22Rv1 (cell line): ENCODE measurements around the gene HTR3D.
"Not testable (repeated sequence)": the region's sequence is repeated elsewhere in the genome, so short reads cannot be mapped to it uniquely, and the experiment has no call there.

Experiments used
- H3K27ac ChIP-seq: fragments of 450-650 bp; 2 replicates; pipeline ENCODE4 v1.5.1; 2017
- ZFX ChIP-seq: fragments of 450-650 bp; IDR thresholded peaks from 2 replicates; pipeline ENCODE4 v1.6.1; 2017; ENCODE audit warnings: antibody characterized with exemption, borderline replicate concordance
- TF ChIP-seq, protein P1 (sequence below): fragments of 450-650 bp; IDR thresholded peaks from 2 replicates; pipeline ENCODE4 v1.5.1; 2017; ENCODE audit warnings: mild to moderate bottlenecking

HTR3D gene

DNA sequence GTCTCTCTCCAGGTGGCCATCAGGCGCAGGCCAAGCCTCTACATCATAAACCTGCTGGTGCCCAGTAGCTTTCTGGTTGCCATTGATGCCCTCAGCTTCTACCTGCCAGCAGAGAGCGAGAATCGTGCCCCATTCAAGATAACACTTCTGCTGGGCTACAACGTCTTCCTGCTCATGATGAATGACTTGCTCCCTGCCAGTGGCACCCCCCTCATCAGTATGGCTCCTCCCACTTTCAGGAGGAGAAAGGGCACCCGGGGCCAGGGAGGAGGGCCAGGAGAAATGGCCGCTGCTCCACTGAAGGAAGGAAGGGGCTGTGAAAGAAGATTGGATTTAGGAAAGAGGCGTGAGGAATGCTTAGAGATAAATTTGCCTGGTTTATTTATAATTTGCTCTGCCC lies 27.9 kb downstream of the HTR3D start:
- TF ChIP-seq, protein P1, sequence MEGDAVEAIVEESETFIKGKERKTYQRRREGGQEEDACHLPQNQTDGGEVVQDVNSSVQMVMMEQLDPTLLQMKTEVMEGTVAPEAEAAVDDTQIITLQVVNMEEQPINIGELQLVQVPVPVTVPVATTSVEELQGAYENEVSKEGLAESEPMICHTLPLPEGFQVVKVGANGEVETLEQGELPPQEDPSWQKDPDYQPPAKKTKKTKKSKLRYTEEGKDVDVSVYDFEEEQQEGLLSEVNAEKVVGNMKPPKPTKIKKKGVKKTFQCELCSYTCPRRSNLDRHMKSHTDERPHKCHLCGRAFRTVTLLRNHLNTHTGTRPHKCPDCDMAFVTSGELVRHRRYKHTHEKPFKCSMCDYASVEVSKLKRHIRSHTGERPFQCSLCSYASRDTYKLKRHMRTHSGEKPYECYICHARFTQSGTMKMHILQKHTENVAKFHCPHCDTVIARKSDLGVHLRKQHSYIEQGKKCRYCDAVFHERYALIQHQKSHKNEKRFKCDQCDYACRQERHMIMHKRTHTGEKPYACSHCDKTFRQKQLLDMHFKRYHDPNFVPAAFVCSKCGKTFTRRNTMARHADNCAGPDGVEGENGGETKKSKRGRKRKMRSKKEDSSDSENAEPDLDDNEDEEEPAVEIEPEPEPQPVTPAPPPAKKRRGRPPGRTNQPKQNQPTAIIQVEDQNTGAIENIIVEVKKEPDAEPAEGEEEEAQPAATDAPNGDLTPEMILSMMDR: no peak
- TF ChIP-seq ZFX: no peak
- H3K27ac ChIP-seq: no peak overlapping the region

DNA sequence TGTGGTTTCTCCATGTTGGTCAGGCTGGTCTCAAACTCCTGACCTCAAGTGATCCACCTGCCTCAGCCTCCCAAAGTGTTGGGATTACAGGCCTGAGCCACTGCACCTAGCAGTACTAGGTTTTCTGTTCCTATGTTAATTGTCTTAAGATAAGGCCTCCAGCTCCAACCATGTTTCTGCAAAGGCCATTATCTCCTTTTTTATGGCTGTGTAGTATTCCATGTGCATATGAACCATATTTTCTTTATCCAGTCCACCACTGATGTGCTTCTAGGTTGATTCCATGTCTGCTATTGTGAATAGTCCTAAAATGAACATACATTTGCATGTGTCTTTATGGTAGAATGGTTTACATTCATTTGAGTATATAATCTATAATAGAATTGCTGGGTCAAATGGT lies 31.1 kb downstream of the HTR3D start:
- no peak for TF ChIP-seq ZFX
- TF ChIP-seq, protein P1: no peak

DNA sequence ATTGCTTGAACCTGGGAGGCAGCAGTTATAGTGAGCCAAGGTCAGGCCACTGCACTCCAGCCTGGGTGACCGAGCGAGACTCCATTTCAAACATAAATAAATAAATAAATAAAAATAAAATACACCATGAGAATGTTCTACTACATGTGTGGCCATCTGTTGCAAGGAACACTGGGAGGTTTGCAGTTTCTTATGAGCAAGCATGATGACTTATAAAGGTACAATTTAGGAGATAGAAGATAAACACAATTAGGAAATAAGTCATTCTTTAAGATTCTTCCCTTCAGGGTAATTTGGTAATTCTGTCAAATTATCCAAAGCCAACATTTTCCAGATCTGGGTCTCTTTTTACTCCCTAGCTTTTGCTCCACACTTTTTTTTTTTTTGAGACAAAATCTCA lies 34.7 kb downstream of the HTR3D start:
- TF ChIP-seq ZFX: no peak
- TF ChIP-seq, protein P1: no peak
- no peak overlapping the region for H3K27ac ChIP-seq

More for the DNA sequence above, 31.1 kb downstream of the HTR3D start:
- H3K27ac ChIP-seq: no peak overlapping the region

DNA sequence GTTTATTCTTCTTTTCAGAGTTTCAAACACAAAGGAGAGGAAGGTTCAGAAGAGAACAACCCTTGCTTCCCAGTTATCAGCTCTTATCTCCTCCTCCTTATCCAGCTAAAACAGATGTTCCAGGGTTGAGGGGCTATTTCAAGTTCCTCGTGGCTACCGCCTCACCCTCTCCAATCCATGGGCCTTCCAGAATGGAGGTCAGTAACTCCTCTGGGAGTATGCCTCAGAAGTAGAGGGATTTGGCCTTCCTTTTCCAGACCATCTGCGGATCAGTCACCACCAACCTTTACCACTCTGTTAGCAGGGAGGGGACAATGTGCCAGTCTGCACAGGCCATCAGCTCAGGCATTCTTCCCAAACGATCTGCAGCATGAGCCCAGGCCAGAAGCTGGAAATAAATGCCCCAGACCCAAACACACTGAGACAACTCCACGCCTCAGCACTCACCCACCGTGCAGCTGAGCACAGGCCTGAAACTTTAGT lies 36.1 kb downstream of the HTR3D start:
- TF ChIP-seq, protein P1: no peak
- TF ChIP-seq ZFX: no peak
- no peak overlapping the region for H3K27ac ChIP-seq

DNA sequence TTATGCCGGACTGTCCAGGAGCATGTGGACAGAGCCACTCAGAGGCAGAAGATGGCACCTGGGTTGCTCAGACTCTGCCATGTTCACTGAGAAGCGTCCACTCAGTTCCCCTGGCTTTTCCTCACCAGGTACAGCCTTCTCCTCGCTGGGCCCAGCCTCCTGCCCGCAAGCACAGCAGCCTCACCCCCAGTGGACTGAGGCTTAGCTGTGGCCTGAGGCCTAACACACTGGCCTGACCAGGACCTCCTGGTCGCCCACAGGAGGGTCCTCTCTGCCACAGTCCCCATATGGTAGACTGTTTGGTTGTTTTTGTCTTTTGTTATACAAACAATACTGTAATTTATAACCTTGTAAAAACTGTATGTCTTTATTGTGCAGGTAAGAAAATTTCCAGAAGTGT lies 36.8 kb downstream of the HTR3D start:
- TF ChIP-seq ZFX: no peak
- TF ChIP-seq, protein P1: no peak

DNA sequence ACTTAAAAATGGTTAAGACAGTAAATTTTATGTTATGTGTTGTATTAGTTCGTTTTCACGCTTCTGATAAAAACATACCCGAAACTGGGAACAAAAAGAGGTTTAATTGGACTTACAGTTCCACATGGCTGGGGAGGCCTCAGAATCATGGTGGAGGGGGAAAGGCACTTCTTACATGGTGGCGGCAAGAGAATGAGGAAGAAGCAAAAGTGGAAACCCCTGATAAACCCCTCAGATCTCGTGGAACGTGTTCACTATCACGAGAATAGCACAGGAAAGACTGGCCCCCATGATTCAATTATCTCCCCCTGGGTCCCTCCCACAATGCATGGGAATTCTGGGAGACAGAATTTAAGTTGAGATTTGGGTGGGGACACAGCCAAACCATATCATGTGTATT lies 39.6 kb downstream of the HTR3D start:
- not testable (repeated sequence) for H3K27ac ChIP-seq

More for the DNA sequence above, 36.8 kb downstream of the HTR3D start:
- H3K27ac ChIP-seq: no peak overlapping the region

DNA sequence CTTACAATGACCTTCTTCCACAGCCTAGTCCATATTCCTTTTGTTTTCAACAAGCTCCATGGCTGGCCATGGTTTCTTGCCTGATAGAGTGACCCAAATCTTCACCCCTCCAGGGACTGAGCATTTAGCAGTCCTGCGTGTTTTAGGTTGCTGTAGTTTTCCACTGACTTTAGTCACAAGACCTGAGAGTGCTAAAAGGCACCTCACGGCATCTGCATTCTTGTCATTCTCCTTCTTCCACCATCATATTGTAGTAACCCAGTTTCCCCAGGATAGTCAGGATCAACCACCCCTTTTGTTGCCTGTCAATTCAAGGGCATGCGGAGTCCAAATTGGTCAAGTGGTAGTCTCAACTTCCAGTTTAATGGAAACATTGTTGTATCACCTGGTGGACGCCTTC lies 42.1 kb downstream of the HTR3D start:
- TF ChIP-seq, protein P1: no peak
- TF ChIP-seq ZFX: no peak
- H3K27ac ChIP-seq: no peak overlapping the region

DNA sequence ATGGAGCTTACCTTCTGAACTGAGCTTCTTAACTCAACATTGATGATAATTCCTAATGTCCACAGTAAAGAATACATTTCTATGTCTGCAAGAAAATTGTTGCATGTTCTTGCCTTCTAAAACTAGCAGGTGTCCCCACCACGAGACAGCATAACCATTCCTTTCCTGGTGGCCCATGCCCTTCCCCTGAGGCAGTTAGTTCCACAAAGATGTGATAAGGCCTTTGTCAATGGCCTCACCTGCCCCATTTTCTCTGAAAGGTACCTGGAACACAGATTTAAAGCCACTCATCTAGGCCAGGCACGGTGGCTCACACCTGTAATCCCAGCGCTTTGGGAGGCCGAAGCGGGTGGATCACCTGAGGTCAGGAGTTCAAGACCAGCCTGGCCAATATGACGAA lies 44.4 kb downstream of the HTR3D start:
- no peak overlapping the region for H3K27ac ChIP-seq
- TF ChIP-seq, protein P1: no peak
- no peak for TF ChIP-seq ZFX
